NT2/D1 (cell line): ENCODE results near the gene ADSS2.

Experiments used
- SUZ12 ChIP-seq: IDR thresholded peaks from 2 replicates; pipeline ENCODE4 v1.6.1; 2011; ENCODE audit not compliant: insufficient read length, insufficient read depth; ENCODE audit errors: extremely low read depth
- YY1 ChIP-seq: IDR thresholded peaks from 2 replicates; pipeline ENCODE4 v1.6.1; 2011; ENCODE audit not compliant: insufficient read length, insufficient read depth
- ZNF274 ChIP-seq: IDR thresholded peaks from 2 replicates; pipeline ENCODE4 v1.6.1; 2011; ENCODE audit warnings: mild to moderate bottlenecking, low read depth, low read length

GRCh38 chr1:244447024-244447423, 4.7 kb downstream of the ADSS2 start:
- TF ChIP-seq ZNF274 (no peak), YY1 (no peak), SUZ12 (no peak)
